ENCODE measurements around the gene ARHGAP10.
"Not testable (repeated sequence)": the region's sequence is repeated elsewhere in the genome, so short reads cannot be mapped to it uniquely, and the experiment has no call there.

The ARHGAP10 gene

GRCh38 chr4:147909225-147909624 is 177.3 kb downstream of the ARHGAP10 start:
- no peak overlapping the region for H3K27ac ChIP-seq
- H3K9ac ChIP-seq = no peak overlapping the region
- H3K4me2 ChIP-seq = no peak overlapping the region
- H3K4me1 ChIP-seq = no peaks in the 10 kb centered on the region
- H3K27me3 ChIP-seq = no peaks in the 10 kb centered on the region
- H3K36me3 ChIP-seq = peaks cover 0 to 73% (median 7%) of the 10 kb centered on the region in 11 experiments; a peak in 10 of 22 replicates
- H3K4me3 ChIP-seq = no peak overlapping the region
- H4K20me1 ChIP-seq = no peaks in the 10 kb centered on the region
- H3K9me3 ChIP-seq (replicated peaks in 1 of 11) = peaks cover 0 to under 1% (median 0%) of the 10 kb centered on the region in 11 experiments; a peak in 1 of 22 replicates
- no peak for TF ChIP-seq Cebpa-rat (IDR thresholded peaks at IDR 0.05)

GRCh38 chr4:147910315-147910714 is 178.4 kb downstream of the ARHGAP10 start:
- no peaks in the 10 kb centered on the region for H3K9me3 ChIP-seq (replicated peaks in 1 of 11)
- no peaks in the 10 kb centered on the region for H3K27me3 ChIP-seq
- H3K4me3 ChIP-seq = no peak overlapping the region
- H3K36me3 ChIP-seq = peaks cover 0 to 84% (median 8%) of the 10 kb centered on the region in 11 experiments; a peak in 12 of 22 replicates
- no peaks in the 10 kb centered on the region for H3K4me1 ChIP-seq
- no peak overlapping the region for H3K4me2 ChIP-seq
- no peak for TF ChIP-seq Cebpa-rat (IDR thresholded peaks at IDR 0.05)
- H3K27ac ChIP-seq = no peak overlapping the region
- no peak overlapping the region for H3K9ac ChIP-seq
- H4K20me1 ChIP-seq = no peaks in the 10 kb centered on the region

GRCh38 chr4:147912106-147912505 is 180.2 kb downstream of the ARHGAP10 start:
- H3K4me2 ChIP-seq; H3K27ac ChIP-seq; H3K9me3 ChIP-seq (replicated peaks in 1 of 11); H4K20me1 ChIP-seq; H3K9ac ChIP-seq; H3K4me1 ChIP-seq; H3K27me3 ChIP-seq; H3K4me3 ChIP-seq: not testable (repeated sequence)
- H3K36me3 ChIP-seq = peaks cover 0 to 89% (median 11%) of the 10 kb centered on the region in 11 experiments; a peak in 12 of 22 replicates

- no peak overlapping the region for H3K27ac ChIP-seq
- H3K4me1 ChIP-seq = no peaks in the 10 kb centered on the region
- no peaks in the 10 kb centered on the region for H4K20me1 ChIP-seq
- no peak overlapping the region for H3K9ac ChIP-seq
- no peaks in the 10 kb centered on the region for H3K27me3 ChIP-seq
- no peaks in the 10 kb centered on the region for H3K9me3 ChIP-seq (replicated peaks in 1 of 11)
- H3K4me3 ChIP-seq = no peak overlapping the region
- no peak overlapping the region for H3K4me2 ChIP-seq
- no peak for TF ChIP-seq Cebpa-rat (IDR thresholded peaks at IDR 0.05)
- peaks cover 0 to 82% (median 11%) of the 10 kb centered on the region in 11 experiments; a peak in 12 of 22 replicates for H3K36me3 ChIP-seq
These were observed 181.2 kb downstream of the ARHGAP10 start for GRCh38 chr4:147913137-147913536.

GRCh38 chr4:147916351-147916750 is 184.5 kb downstream of the ARHGAP10 start:
- Histone ChIP-seq H3K27me3 (no peaks in the 10 kb centered on the region), H3K9ac (no peak overlapping the region), H4K20me1 (no peaks in the 10 kb centered on the region), H3K9me3 (replicated peaks in 1 of 11) (no peaks in the 10 kb centered on the region), H3K4me3 (no peak overlapping the region), H3K4me2 (no peak overlapping the region), H3K4me1 (no peaks in the 10 kb centered on the region), H3K36me3 (peaks cover 0 to 80% (median 7%) of the 10 kb centered on the region in 11 experiments; a peak in 12 of 22 replicates), H3K27ac (no peak overlapping the region)
- TF ChIP-seq Cebpa-rat (IDR thresholded peaks at IDR 0.05) = no peak

GRCh38 chr4:147923381-147923780 is 191.5 kb downstream of the ARHGAP10 start:
- Histone ChIP-seq H3K4me3 (no peak overlapping the region), H3K27me3 (no peaks in the 10 kb centered on the region), H3K27ac (no peak overlapping the region), H3K4me2 (no peak overlapping the region), H4K20me1 (no peaks in the 10 kb centered on the region), H3K9me3 (replicated peaks in 1 of 11) (no peaks in the 10 kb centered on the region), H3K4me1 (no peaks in the 10 kb centered on the region), H3K36me3 (peaks cover 0 to 70% (median 4%) of the 10 kb centered on the region in 11 experiments; a peak in 6 of 22 replicates), H3K9ac (no peak overlapping the region)
- no peak for TF ChIP-seq Cebpa-rat (IDR thresholded peaks at IDR 0.05)

- Histone ChIP-seq H3K4me2 (no peak overlapping the region), H3K4me3 (no peak overlapping the region), H3K9me3 (replicated peaks in 1 of 11) (no peaks in the 10 kb centered on the region), H3K27me3 (no peaks in the 10 kb centered on the region), H3K36me3 (peaks cover 0 to 69% (median 4%) of the 10 kb centered on the region in 11 experiments; a peak in 6 of 22 replicates), H3K4me1 (no peaks in the 10 kb centered on the region), H4K20me1 (no peaks in the 10 kb centered on the region), H3K9ac (no peak overlapping the region), H3K27ac (no peak overlapping the region)
- TF ChIP-seq Cebpa-rat (IDR thresholded peaks at IDR 0.05) = no peak
These were observed 192.0 kb downstream of the ARHGAP10 start for GRCh38 chr4:147923854-147924253.

- Histone ChIP-seq H3K9ac (no peak overlapping the region), H3K4me3 (no peak overlapping the region), H4K20me1 (no peaks in the 10 kb centered on the region), H3K27ac (no peak overlapping the region), H3K9me3 (replicated peaks in 1 of 11) (no peaks in the 10 kb centered on the region), H3K4me1 (no peaks in the 10 kb centered on the region), H3K36me3 (peaks cover 0 to 60% (median 4%) of the 10 kb centered on the region in 11 experiments; a peak in 6 of 22 replicates), H3K27me3 (no peaks in the 10 kb centered on the region), H3K4me2 (no peak overlapping the region)
- TF ChIP-seq Cebpa-rat (IDR thresholded peaks at IDR 0.05) = no peak
These were observed 192.9 kb downstream of the ARHGAP10 start for GRCh38 chr4:147924604-147925412.

- no peak for TF ChIP-seq Cebpa-rat (IDR thresholded peaks at IDR 0.05)
- no peak overlapping the region for H3K9ac ChIP-seq
- H3K27me3 ChIP-seq = no peaks in the 10 kb centered on the region
- H4K20me1 ChIP-seq = no peaks in the 10 kb centered on the region
- H3K4me1 ChIP-seq = no peaks in the 10 kb centered on the region
- H3K4me3 ChIP-seq = no peak overlapping the region
- no peak overlapping the region for H3K4me2 ChIP-seq
- no peak overlapping the region for H3K27ac ChIP-seq
- H3K9me3 ChIP-seq (replicated peaks in 1 of 11) = no peaks in the 10 kb centered on the region
- peaks cover 0 to 57% (median 6%) of the 10 kb centered on the region in 11 experiments; a peak in 7 of 22 replicates for H3K36me3 ChIP-seq
These were observed 195.7 kb downstream of the ARHGAP10 start for GRCh38 chr4:147927377-147928137.

Data from BLaER1 treated with 17β-estradiol and CSF1 and Interleukin-3, amounts not matched to agents 10 nM and 100 nM (cell line).